HepG2 (cell line): Measurements from ENCODE around the gene UAP1. TPM values are rescaled to one million over a fixed set of nuclear protein-coding genes. Genes with fewer than 3 reads are reported as not detected.

ENCODE experiments used
- ATRX ChIP-seq: sonication (generic); formaldehyde crosslinking; IDR thresholded peaks from 2 replicates; pipeline ENCODE4 v1.4.0; 2020; ENCODE audit warnings: missing genetic modification reagents, borderline replicate concordance
- GATAD1 ChIP-seq: IDR thresholded peaks from 2 replicates; pipeline ENCODE4 v1.6.1; 2016; ENCODE audit warnings: missing genetic modification reagents, missing compliant biosample characterization
- MEF2D ChIP-seq: sonication (generic); formaldehyde crosslinking; IDR thresholded peaks from 2 replicates; pipeline ENCODE4 v1.5.1; 2020; ENCODE audit warnings: mild to moderate bottlenecking, missing genetic modification reagents
- MTF2 ChIP-seq: sonication (generic); formaldehyde crosslinking; IDR thresholded peaks from 2 replicates; pipeline ENCODE4 v1.5.0; 2020; ENCODE audit warnings: missing genetic modification reagents, borderline replicate concordance
- PHF21A ChIP-seq: sonication (generic); formaldehyde crosslinking; IDR thresholded peaks from 2 replicates; pipeline ENCODE4 v1.5.0; 2020; ENCODE audit warnings: mild to moderate bottlenecking, missing genetic modification reagents
- TRIM24 ChIP-seq: sonication (generic); formaldehyde crosslinking; IDR thresholded peaks from 2 replicates; pipeline ENCODE4 v1.8.0; 2022; ENCODE audit warnings: mild to moderate bottlenecking, missing genetic modification reagents
- ZNF205 ChIP-seq: IDR thresholded peaks from 2 replicates; pipeline ENCODE4 v1.6.1; 2018; ENCODE audit warnings: missing biosample characterization, missing genetic modification reagents
- ZNF263 ChIP-seq: sonication (generic); formaldehyde crosslinking; IDR thresholded peaks from 2 replicates; pipeline ENCODE4 v1.4.0; 2020; ENCODE audit warnings: missing genetic modification reagents
- ZNF382 ChIP-seq: sonication (generic); formaldehyde crosslinking; IDR thresholded peaks from 2 replicates; pipeline ENCODE4 v1.5.0; 2020; ENCODE audit warnings: missing genetic modification reagents, mild to moderate bottlenecking, borderline replicate concordance
- ZNF891 ChIP-seq: sonication (generic); formaldehyde crosslinking; IDR thresholded peaks from 2 replicates; pipeline ENCODE4 v1.5.0; 2020; ENCODE audit warnings: mild to moderate bottlenecking, missing genetic modification reagents
- polyA plus RNA-seq, 8 experiments: library from polyadenylated mRNA; depleted of rRNA in 3 of 8; stranded (reverse) in 7 of 8; unstranded in 1 of 8; fragments of >200 nt; fragmentation: Illumina TruSeq in 4 of 8; extraction: Trizol in 4 of 8; gene quantifications; 2 replicates each; pipeline versions ENCODE4 v1.2.1 to v1.2.3, GENCODE V29; 2011 to 2016; ENCODE audit warnings: low read depth in 4 of 8, missing spikeins in 1 of 8, mixed read lengths in 1 of 8; ENCODE audit not compliant: insufficient read depth in 1 of 8
- total RNA-seq, 5 experiments: library from RNA; depleted of rRNA; stranded (reverse); fragments of >200 nt; fragmentation: Illumina TruSeq; extraction: Trizol; gene quantifications; 2 replicates each; pipeline ENCODE4 v1.2.3, GENCODE V29; 2016; ENCODE audit warnings: low read depth in 1 of 5
- TF ChIP-seq, protein P1 (sequence below): sonication (generic); formaldehyde crosslinking; IDR thresholded peaks from 2 replicates; pipeline ENCODE4 v1.5.0; 2020; ENCODE audit warnings: mild to moderate bottlenecking, missing genetic modification reagents, borderline replicate concordance
- TF ChIP-seq, protein P2 (sequence below): sonication (generic); formaldehyde crosslinking; IDR thresholded peaks from 2 replicates; pipeline ENCODE4 v1.8.1; 2023; ENCODE audit warnings: mild to moderate bottlenecking, moderate library complexity, missing genetic modification reagents
- TF ChIP-seq, protein P3 (sequence below): sonication (generic); formaldehyde crosslinking; IDR thresholded peaks from 2 replicates; pipeline ENCODE4 v1.4.0; 2020; ENCODE audit warnings: missing genetic modification reagents, mild to moderate bottlenecking, borderline replicate concordance
- TF ChIP-seq, protein P4 (sequence below): sonication (generic); formaldehyde crosslinking; IDR thresholded peaks from 2 replicates; pipeline ENCODE4 v1.4.0; 2020; ENCODE audit warnings: missing genetic modification reagents

Gene UAP1
- total and polyA plus RNA-seq, 2 of the 13 experiments (the other 11 are each of a cell fraction or from before 2014, with no cell fraction given), result 48.4 to 117 TPM

DNA sequence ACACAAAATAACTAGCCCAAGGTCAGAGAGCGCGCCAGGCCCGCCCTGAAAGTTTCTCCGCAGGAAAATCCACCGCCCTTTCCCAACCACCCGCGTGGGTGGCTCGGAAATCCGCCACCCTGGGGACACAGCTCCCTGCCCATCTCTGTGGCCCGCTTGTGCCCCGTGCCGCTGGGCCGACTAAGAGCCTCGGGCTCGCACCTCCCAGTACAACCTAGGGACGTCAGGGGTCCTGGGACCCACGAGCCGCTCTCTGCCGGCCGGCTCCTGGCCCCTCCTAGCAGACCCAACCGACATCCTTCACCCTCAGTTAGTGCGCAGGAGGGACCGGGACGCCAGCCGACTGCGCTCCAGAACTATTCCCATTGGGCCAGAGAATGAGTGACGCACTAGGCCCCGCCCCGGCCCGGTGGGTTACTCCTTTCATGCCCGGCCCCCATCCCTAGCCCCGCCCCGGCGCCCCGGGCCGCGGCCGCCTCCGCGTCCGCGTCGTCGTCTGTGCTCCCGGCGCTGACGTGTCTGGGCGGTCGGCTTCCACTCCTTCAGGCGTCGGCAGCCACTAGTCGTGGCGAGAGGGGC is 396 bp upstream of the UAP1 start (continued):
- TF ChIP-seq ZNF382, result no peak
- TF ChIP-seq ZNF263 (CRISPR knock-in tag), result peak; percentile 72; the same call in 1 of the 2 replicates
- TF ChIP-seq, protein P1, sequence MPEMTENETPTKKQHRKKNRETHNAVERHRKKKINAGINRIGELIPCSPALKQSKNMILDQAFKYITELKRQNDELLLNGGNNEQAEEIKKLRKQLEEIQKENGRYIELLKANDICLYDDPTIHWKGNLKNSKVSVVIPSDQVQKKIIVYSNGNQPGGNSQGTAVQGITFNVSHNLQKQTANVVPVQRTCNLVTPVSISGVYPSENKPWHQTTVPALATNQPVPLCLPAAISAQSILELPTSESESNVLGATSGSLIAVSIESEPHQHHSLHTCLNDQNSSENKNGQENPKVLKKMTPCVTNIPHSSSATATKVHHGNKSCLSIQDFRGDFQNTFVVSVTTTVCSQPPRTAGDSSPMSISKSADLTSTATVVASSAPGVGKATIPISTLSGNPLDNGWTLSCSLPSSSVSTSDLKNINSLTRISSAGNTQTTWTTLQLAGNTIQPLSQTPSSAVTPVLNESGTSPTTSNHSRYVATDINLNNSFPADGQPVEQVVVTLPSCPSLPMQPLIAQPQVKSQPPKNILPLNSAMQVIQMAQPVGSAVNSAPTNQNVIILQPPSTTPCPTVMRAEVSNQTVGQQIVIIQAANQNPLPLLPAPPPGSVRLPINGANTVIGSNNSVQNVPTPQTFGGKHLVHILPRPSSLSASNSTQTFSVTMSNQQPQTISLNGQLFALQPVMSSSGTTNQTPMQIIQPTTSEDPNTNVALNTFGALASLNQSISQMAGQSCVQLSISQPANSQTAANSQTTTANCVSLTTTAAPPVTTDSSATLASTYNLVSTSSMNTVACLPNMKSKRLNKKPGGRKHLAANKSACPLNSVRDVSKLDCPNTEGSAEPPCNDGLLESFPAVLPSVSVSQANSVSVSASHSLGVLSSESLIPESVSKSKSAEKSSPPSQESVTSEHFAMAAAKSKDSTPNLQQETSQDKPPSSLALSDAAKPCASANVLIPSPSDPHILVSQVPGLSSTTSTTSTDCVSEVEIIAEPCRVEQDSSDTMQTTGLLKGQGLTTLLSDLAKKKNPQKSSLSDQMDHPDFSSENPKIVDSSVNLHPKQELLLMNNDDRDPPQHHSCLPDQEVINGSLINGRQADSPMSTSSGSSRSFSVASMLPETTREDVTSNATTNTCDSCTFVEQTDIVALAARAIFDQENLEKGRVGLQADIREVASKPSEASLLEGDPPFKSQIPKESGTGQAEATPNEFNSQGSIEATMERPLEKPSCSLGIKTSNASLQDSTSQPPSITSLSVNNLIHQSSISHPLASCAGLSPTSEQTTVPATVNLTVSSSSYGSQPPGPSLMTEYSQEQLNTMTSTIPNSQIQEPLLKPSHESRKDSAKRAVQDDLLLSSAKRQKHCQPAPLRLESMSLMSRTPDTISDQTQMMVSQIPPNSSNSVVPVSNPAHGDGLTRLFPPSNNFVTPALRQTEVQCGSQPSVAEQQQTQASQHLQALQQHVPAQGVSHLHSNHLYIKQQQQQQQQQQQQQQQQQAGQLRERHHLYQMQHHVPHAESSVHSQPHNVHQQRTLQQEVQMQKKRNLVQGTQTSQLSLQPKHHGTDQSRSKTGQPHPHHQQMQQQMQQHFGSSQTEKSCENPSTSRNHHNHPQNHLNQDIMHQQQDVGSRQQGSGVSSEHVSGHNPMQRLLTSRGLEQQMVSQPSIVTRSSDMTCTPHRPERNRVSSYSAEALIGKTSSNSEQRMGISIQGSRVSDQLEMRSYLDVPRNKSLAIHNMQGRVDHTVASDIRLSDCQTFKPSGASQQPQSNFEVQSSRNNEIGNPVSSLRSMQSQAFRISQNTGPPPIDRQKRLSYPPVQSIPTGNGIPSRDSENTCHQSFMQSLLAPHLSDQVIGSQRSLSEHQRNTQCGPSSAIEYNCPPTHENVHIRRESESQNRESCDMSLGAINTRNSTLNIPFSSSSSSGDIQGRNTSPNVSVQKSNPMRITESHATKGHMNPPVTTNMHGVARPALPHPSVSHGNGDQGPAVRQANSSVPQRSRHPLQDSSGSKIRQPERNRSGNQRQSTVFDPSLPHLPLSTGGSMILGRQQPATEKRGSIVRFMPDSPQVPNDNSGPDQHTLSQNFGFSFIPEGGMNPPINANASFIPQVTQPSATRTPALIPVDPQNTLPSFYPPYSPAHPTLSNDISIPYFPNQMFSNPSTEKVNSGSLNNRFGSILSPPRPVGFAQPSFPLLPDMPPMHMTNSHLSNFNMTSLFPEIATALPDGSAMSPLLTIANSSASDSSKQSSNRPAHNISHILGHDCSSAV (CRISPR knock-in tag), result no peak
- TF ChIP-seq, protein P2, sequence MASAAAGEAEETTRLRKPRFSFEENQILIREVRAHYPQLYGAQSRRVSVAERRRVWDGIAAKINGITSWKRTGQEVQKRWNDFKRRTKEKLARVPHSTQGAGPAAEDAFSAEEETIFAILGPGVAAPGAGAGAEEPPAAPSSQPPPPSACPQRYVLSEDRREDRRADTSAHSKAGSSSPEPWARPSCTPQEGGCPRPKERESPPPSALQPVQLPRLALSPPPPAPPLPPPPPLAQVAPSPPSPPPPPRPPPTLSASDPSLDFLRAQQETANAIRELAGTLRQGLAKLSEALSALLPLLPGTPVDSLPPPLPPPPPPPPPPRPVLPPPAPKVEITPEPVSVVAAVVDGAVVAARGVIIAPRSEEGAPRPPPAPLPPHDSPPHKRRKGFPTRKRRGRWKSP, result no peak
- TF ChIP-seq MTF2 (CRISPR knock-in tag), result no peak
- TF ChIP-seq ZNF891, result no peak
- TF ChIP-seq, protein P3, sequence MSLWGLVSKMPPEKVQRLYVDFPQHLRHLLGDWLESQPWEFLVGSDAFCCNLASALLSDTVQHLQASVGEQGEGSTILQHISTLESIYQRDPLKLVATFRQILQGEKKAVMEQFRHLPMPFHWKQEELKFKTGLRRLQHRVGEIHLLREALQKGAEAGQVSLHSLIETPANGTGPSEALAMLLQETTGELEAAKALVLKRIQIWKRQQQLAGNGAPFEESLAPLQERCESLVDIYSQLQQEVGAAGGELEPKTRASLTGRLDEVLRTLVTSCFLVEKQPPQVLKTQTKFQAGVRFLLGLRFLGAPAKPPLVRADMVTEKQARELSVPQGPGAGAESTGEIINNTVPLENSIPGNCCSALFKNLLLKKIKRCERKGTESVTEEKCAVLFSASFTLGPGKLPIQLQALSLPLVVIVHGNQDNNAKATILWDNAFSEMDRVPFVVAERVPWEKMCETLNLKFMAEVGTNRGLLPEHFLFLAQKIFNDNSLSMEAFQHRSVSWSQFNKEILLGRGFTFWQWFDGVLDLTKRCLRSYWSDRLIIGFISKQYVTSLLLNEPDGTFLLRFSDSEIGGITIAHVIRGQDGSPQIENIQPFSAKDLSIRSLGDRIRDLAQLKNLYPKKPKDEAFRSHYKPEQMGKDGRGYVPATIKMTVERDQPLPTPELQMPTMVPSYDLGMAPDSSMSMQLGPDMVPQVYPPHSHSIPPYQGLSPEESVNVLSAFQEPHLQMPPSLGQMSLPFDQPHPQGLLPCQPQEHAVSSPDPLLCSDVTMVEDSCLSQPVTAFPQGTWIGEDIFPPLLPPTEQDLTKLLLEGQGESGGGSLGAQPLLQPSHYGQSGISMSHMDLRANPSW (CRISPR knock-in tag), result no peak
- no peak for TF ChIP-seq TRIM24 (CRISPR knock-in tag)
- TF ChIP-seq, protein P4, sequence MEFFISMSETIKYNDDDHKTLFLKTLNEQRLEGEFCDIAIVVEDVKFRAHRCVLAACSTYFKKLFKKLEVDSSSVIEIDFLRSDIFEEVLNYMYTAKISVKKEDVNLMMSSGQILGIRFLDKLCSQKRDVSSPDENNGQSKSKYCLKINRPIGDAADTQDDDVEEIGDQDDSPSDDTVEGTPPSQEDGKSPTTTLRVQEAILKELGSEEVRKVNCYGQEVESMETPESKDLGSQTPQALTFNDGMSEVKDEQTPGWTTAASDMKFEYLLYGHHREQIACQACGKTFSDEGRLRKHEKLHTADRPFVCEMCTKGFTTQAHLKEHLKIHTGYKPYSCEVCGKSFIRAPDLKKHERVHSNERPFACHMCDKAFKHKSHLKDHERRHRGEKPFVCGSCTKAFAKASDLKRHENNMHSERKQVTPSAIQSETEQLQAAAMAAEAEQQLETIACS, result no peak
- TF ChIP-seq ZNF205 (CRISPR knock-in tag), result 0 out of 2 replicates have a peak, but pooled peaks have one; percentile 1
- TF ChIP-seq MEF2D (CRISPR knock-in tag), result peak; percentile 9; the same call in 1 of the 2 replicates
- TF ChIP-seq GATAD1 (CRISPR knock-in tag), result no peak
- TF ChIP-seq PHF21A (CRISPR knock-in tag), result peak; percentile 61; the same call in 1 of the 2 replicates
- TF ChIP-seq ATRX (CRISPR knock-in tag), result no peak
